NCI-H128 (cell line): ENCODE data around the gene MCFD2.

Experiments
- DNase-seq: peaks from one replicate; lab custom pipeline; 2025; ENCODE audit not compliant: unreplicated experiment; lab: John Stamatoyannopoulos, UW

The MCFD2 gene

DNA sequence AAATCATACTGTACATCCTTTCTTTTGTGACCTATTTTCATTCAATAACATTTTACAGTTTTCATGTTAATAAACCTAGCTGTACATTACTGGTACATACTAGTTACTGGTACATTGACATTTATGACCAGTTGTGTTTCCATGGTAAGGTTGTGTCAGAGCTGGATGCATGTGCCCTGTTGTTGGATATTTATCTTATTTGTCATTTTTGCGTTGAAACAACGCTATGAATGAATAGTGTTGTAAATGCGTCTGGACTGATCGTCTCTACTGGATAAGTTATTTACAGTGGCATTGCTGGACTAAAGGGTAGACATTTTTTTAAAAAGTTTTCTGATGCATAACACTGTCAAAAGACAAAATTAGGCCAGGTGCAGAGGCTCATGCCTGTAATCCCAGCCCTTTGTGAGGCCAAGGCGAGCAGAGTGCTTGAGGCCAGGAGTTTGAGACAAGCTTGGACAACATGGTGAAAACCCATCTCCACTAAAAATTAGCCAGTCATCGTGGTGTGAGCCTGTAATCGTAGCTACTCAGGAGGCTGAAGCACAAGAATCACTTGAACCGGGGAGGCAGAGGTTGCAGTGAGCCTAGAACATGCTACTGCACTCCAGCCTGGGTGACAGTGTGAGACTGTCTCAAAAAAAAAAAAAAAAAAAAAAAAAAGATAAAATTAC, 40.2 kb downstream of the MCFD2 start:
- DNase-seq, result no peak

GRCh38 chr2:46874236-46874929, 41.2 kb downstream of the MCFD2 start:
- no peak for DNase-seq

DNA sequence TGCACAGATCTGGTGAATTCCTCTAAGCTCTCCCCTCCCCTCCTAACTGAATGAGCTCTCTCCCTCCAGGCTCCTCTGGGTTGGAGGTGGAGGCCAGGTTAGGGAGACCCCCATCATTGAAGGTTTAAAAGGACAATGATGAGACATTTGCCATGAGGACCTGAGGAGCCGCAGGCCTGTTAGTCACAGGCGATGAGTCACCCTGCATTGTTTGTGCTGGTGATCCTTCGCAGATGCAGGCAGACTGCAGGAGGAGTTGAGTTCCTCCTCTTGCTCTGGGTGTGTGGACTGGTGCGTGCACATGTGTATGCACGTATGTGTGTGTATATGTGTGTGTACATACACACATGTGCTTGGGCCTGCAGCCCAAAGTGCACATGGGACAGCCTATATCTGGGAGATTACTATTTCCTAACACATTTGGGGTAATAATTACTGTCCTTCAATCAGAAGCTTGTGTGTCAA, 42.0 kb downstream of the MCFD2 start:
- DNase-seq, result no peak

GRCh38 chr2:46872902-46873603, 42.6 kb downstream of the MCFD2 start:
- DNase-seq, result no peak

DNA sequence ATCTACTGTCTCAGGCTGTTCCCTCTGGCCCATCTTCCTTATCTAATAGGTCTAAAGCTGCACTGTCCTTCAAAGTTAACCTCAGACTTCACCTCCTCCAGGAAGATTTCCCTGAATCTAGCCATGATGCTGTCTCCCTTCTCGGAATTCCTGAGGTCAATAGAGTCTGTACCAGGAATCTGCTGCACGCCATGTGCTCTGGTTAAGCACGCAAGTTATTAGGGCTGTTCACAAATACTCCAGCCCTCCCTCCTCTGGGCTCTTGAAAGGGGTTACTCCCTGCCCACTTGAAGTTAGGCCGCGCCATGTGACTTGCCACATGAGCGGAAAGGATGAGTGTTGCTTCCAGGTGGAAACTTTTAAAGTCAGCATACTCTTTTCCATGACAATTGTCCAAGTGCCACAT, 43.6 kb downstream of the MCFD2 start:
- DNase-seq, result no peak

DNA sequence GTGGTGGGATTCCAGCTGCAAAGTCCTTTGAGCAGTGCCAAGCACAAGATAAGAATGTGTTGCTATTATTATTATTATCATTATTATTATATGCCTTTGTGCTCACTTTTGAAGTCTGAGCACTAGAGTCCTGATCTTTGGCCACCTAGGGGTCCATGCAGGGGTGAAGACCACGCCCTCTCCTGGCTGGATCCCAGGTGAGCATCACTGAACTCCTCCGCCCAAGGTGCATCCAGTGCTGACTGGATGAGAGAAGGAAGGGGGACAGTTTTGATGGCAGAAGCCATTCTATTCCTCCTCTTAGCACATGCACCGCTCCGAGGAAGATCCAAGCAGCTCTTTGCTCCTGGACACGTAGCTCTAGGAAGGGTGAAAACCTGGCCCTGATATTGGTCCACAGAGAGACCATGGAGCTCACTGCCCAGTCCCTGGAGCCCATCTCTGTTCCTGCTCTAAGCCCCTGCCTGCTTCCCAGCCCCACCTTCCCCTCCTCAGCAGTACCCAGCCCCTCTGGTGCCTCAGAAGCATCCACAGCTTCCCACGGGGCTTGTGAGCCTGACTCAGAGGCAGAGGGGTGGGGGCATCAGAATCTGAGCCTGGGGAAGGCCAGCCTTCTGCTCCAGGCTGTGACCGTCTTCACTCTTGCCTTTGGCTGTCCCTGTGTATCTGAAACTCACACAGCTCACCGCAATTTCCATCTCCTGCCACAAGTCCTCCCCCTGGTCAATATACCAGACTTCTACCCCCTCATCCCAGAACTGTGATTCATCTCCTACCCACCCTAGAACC, 45.4 kb downstream of the MCFD2 start:
- no peak for DNase-seq

DNA sequence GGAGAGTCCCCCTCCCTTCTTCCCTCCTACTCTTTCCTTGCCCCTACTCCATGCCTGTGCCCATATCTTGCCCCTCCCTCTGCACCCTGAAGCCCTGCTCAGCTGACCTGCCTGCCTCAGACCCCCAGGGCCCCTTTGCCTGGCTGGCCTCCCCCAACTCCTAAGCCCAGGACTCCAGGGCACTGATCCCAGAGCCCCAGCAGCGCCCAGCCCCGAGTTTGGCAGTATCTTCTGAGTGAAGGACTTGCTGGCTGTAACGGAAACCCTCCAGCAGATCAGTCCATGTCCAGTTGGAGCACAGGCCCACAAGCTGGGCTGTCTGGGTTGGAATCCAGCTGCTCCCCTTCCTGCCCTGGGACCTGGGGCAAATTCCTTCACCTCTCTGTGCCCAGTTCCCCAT, 46.0 kb downstream of the MCFD2 start:
- DNase-seq, result no peak

DNA sequence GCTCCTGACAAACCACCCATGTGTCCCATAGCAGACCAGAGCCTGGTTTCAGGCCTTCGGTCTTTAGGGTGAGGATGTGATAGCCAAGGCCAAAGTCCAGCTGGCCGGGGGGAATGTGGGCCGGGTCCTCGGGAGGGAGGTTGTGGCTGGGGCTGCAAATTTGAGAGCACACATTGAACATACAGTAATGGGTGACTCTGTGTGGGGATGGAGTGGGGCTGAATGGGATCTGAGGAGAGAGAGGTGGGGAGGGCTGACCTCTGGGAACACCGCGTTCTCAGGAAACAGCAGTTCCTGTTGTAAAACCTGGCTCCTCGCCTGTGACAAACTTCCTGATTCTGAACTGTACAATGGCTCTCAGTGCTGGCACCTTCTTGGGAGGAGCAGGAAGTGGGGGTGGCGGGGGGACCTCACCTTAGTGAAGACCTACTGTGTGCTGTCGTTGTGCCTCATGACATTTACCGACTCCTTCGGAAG, 48.8 kb downstream of the MCFD2 start:
- DNase-seq, result no peak

DNA sequence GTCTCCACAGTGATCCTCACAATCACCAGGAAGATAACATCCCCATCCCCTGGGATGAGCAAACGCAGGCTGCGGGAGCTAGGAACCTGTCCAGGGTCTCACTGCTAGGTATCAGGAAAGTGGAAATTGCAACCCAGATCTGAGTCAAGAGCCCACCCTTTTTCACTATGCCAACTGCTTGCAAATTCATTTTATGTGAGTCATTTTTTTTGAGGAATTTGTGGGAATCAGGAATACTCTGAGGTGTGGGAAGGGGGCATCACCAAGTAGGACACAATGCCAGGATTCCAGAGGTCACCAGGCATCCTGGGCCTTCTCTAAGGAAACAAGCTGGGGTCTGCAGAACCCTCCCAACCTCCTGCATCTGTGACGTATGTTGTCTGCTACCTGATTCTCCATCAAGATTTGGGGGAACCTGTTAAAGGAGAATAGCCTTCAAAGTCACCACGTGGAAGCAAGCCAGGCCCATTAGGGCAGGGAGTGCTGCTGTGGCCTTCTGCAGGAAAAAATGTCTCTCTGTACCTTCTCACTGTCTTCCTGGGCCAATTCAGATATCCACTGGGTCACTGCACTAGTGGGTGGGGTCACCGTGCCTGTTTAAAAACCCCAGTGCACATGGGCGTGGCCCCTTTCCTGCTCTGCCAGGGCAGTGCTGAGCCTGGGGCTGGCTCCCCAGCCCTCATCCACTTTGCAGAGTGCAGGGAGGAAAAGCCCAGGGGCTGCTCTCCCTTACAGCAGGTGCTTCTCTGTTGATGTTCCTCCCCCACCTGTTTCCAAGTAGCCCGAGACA, 50.2 kb downstream of the MCFD2 start:
- DNase-seq, result no peak

- no peak for DNase-seq
Measured at GRCh38 chr2:46863882-46864281, 51.7 kb downstream of the MCFD2 start.

- DNase-seq, result no peak
Measured at GRCh38 chr2:46862514-46862913, 53.1 kb downstream of the MCFD2 start.

DNA sequence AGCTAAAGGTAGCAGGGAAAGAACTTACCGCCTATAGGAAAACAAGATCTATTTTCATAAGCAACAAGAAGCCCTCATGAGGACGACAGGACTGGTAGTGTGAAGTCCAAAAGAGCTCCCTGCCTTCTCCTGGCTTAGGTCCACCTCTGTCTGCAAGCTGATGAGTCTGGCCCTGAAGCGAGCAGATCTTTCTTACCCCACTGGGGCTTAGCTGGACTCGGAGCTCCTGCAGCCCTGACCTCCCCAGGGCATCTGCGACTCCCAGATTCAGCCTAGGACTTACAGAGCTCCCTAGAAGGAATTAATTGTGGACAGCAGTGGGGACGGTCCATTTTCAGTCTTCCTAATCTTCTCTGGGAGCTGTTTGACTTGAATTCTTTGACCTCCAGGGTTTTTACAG, 53.7 kb downstream of the MCFD2 start:
- DNase-seq, result no peak

- DNase-seq, result no peak
Measured at GRCh38 chr2:46859482-46859881, 56.1 kb downstream of the MCFD2 start.

DNA sequence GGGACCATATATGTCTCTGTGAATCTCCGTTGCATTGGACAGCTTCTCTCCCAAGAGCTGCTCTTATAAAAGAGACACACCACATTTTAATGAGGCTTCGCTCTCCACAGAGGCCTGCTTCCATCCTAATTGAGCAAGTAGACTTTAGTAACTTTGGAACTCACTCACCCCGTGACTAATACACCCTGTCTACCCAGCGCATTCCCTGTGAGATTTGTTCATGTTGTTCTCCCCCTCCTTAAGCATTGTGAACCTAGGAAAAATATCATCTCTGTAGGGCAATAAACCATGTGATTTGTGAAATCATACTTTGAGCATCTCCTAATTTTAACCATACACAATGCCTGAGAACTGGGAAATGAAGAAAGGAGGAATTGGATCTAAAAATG, 56.9 kb downstream of the MCFD2 start:
- DNase-seq, result no peak

DNA sequence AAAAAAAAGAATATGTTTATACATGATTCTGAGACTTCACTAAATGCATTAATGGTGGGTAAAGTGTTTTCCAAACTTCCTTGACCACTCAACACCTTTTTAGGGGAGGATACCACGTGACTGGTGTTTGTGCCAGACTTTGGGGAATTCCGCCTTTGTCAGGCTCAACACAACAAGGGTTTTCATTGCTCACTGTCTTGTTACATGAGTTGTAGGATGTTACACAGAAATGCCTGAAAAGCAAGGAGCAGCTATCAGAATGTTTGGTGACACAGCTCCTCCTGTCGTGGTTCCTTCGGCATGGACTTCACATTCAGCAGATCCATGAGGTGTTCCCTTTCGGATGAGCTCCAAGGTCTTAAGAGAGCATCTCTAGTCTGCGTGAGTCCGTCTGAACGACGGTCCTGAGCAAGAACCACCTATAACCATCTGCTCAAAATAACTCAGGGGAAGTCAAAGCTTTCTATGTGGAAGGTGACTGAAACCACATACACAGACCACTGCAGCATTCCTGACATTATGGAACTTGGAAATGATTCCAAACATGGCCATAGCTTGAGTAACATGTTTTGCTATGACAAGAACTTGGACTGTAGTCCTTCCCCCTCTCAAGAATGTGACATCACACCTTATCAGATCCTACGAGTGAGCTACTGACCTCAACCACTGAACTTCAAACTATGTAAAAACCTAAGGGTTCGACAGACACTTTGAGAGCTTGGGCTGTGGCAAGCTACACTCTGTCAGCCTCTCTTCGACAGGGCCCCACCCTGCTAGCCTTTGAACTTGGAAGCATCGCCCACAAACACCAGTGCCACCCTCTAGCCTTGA, 57.5 kb downstream of the MCFD2 start:
- no peak for DNase-seq

GRCh38 chr2:46856336-46856735, 59.3 kb downstream of the MCFD2 start:
- no peak for DNase-seq

GRCh38 chr2:46855805-46856204, 59.8 kb downstream of the MCFD2 start:
- no peak for DNase-seq

DNA sequence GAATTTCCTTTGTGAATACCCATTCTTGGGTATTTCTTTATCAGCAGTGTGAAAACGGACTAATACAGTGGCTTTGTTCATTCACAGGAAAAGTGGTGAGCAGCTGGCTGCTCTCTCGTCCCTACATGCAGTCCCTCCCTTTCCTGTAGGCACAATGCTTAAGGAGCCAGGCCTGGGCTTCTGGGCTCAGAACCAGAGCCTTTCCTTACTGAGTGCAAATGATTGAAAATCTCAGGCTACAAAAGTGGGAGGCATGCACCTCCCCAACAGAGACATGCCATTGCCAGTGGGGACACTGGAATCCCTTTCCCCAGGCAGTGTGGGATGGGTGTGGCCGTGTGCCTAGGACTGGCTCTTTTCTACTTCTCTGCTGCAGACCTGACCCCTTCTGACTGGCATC, 61.3 kb downstream of the MCFD2 start:
- DNase-seq, result no peak

DNA sequence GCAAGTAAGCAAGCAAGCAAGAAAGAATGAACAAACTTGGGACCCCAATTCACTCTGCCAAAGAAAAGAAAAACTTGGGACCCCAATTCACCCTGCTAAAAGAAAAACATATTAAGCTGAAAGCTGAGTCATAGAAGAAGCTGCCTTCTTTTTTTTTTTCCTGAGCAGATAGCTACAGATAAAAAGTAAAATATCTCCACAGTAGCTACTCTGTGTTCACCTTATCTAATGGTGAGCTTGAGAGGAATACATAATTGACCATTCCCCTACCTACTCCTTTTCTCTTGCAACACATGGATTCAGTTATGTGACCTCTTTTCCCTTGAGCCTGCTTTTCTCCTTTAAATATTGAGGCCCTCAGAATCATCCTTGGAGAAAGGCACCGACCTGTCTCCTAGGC, 63.0 kb downstream of the MCFD2 start:
- DNase-seq, result no peak

DNA sequence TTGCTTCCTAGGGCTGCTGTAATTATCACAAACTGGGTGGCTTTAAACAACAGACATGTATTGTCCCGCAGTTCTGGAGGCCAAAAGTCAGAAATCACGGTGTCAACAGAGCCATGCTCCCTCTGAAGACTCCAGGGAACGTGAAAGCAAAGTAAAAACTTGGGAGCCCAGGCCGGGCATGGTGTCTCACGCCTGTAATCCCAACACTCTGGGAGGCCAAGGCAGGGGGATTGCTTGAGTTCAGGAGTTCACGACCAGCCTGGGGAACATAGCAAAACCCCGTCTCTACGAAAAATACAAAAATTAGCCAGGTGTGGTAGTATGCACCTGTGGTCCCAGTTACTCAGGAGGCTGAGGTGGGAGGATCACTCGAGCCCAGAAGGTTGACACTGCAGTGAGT, 63.5 kb downstream of the MCFD2 start:
- DNase-seq, result no peak
